Osteoblast (primary cell): ENCODE measurements around the gene FAM193A. TPM values are rescaled to one million over a fixed set of nuclear protein-coding genes. Genes with fewer than 3 reads are reported as not detected.
"Not testable (repeated sequence)": the region's sequence is repeated elsewhere in the genome, so short reads cannot be mapped to it uniquely, and the experiment has no call there.

ENCODE experiments used
- DNase-seq: peaks from one replicate; pipeline ENCODE4 v3.0.0; 2011; ENCODE audit warnings: low spot score, mixed read lengths; ENCODE audit not compliant: insufficient read length; ENCODE audit errors: missing footprints
- H2AFZ ChIP-seq: 2 replicates; pipeline ENCODE4 v1.6.0; 2011; ENCODE audit warnings: mild to moderate bottlenecking, low read length
- H3K27ac ChIP-seq: 2 replicates; pipeline ENCODE4 v1.5.1; 2011; ENCODE audit warnings: mild to moderate bottlenecking, low read depth, low read length, moderate library complexity
- H3K27me3 ChIP-seq: 2 replicates; pipeline ENCODE4 v1.6.0; 2012; ENCODE audit warnings: mild to moderate bottlenecking, control low read depth, inconsistent platforms, low read length, moderate library complexity; ENCODE audit not compliant: insufficient read depth
- H3K36me3 ChIP-seq: 2 replicates; pipeline ENCODE4 v1.5.1; 2011; ENCODE audit warnings: mild to moderate bottlenecking, low read length, control low read depth, moderate library complexity; ENCODE audit not compliant: insufficient read depth
- H3K4me1 ChIP-seq: 2 replicates; pipeline ENCODE4 v1.5.1; 2011; ENCODE audit warnings: mild to moderate bottlenecking, low read length, control low read depth, moderate library complexity; ENCODE audit not compliant: insufficient read depth
- H3K4me2 ChIP-seq: 2 replicates; pipeline ENCODE4 v1.6.0; 2011; ENCODE audit warnings: mild to moderate bottlenecking, low read length; ENCODE audit not compliant: insufficient read depth
- H3K4me3 ChIP-seq: fragments of 200-600 bp; sonication (generic); 3 replicates; pipeline ENCODE4 v1.5.1; 2012; ENCODE audit warnings: mild to moderate bottlenecking, low read length, inconsistent platforms; ENCODE audit not compliant: insufficient read depth
- H3K79me2 ChIP-seq: 2 replicates; pipeline ENCODE4 v1.6.0; 2012; ENCODE audit warnings: mild to moderate bottlenecking, low read length, control low read depth, inconsistent platforms; ENCODE audit not compliant: insufficient read depth
- H3K9me3 ChIP-seq: 2 replicates; pipeline ENCODE4 v1.5.1; 2011; ENCODE audit warnings: low read depth, low read length, control low read depth
- H4K20me1 ChIP-seq: 2 replicates; pipeline ENCODE4 v1.6.0; 2012; ENCODE audit warnings: mild to moderate bottlenecking, low read length, control low read depth; ENCODE audit not compliant: insufficient read depth
- total RNA-seq: library from RNA; depleted of rRNA; stranded (reverse); fragments of >200 nt; gene quantifications from 2 replicates; pipeline ENCODE4 v1.2.3, GENCODE V29; 2012
- TF ChIP-seq, protein P1 (sequence below): IDR thresholded peaks from 2 replicates; pipeline ENCODE4 v1.5.1; 2011; ENCODE audit warnings: mild to moderate bottlenecking, low read depth, low read length, moderate library complexity; ENCODE audit errors: extremely low read depth

FAM193A gene
- total RNA-seq, 1 donor: 23.2 TPM

DNA sequence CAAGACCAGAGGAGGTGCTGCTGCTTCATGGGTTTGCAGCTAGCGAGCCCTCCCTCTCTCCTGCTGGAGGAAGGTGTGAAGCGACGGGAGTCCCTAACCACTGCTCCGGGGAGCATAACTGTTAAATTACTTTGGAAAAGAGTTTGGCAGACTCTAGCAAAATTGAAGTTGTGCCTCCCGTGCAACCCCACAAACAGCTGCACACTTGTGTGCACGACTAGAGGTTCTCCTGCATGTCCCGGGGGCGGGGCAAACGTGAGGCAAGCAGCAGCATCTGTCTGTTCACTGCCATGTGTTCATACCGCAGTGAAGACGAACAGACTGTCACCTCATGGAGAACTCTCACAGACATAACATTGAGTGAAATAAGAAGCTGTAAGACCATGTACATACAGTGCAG is 185.1 kb downstream of the FAM193A start:
- Histone ChIP-seq H3K79me2 (no peaks in the 10 kb centered on the region), H3K4me2 (no peak overlapping the region), H3K27me3 (no peaks in the 10 kb centered on the region), H3K9me3 (no peaks in the 10 kb centered on the region), H3K36me3 (peaks cover 45% of the 10 kb centered on the region), H3K27ac (no peak overlapping the region), H3K4me1 (no peaks in the 10 kb centered on the region), H4K20me1 (no peaks in the 10 kb centered on the region), H2AFZ (no peak overlapping the region), H3K4me3 (no peak overlapping the region)
- DNase-seq: no peak
- TF ChIP-seq, protein P1, sequence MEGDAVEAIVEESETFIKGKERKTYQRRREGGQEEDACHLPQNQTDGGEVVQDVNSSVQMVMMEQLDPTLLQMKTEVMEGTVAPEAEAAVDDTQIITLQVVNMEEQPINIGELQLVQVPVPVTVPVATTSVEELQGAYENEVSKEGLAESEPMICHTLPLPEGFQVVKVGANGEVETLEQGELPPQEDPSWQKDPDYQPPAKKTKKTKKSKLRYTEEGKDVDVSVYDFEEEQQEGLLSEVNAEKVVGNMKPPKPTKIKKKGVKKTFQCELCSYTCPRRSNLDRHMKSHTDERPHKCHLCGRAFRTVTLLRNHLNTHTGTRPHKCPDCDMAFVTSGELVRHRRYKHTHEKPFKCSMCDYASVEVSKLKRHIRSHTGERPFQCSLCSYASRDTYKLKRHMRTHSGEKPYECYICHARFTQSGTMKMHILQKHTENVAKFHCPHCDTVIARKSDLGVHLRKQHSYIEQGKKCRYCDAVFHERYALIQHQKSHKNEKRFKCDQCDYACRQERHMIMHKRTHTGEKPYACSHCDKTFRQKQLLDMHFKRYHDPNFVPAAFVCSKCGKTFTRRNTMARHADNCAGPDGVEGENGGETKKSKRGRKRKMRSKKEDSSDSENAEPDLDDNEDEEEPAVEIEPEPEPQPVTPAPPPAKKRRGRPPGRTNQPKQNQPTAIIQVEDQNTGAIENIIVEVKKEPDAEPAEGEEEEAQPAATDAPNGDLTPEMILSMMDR: no peak

DNA sequence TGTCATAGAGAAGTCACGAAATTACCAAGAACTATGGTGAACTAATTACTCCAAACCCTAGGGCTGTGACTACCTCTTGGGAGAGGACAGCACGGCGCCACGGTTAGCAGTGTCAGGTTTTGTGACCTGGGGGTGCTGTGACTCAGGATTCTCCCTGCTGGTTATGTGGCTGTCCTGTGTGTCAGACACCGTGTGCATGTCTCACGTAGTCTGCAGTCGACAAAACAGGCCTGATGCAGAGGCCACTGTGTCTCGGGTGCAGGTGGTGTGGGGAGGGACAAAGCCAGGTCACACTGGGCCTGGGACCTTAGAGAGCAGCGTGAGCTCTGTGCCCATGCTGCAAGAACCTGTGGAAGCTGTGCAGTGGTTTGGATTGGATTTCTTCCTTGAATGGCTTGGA is 185.6 kb downstream of the FAM193A start:
- Histone ChIP-seq H3K4me1 (no peaks in the 10 kb centered on the region), H3K79me2 (no peaks in the 10 kb centered on the region), H3K9me3 (no peaks in the 10 kb centered on the region), H3K27me3 (no peaks in the 10 kb centered on the region), H3K4me3 (no peak overlapping the region), H2AFZ (no peak overlapping the region), H3K36me3 (peaks cover 43% of the 10 kb centered on the region), H3K27ac (no peak overlapping the region), H3K4me2 (no peak overlapping the region), H4K20me1 (no peaks in the 10 kb centered on the region)
- DNase-seq: no peak
- TF ChIP-seq, protein P1: no peak

DNA sequence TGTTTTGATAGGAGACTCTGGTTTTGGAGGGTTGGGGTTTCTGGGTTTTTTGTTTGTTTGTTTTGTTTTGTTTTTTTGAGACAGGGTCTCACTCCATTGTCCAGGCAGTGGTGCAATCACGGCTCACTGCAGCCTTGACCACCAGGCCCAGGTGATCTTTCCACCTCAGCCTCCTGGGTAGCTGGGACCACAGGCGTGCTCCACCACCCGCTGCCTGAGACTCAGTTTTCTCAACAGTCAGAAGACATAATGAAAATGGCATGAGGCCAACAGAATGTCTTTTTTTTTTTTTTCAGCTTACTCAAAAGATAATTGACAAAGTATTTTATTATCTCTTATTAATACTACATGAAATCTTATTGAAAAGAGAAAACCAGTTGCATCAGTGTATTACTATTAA is 187.3 kb downstream of the FAM193A start:
- no peak for DNase-seq
- H3K27me3 ChIP-seq: no peaks in the 10 kb centered on the region
- no peaks in the 10 kb centered on the region for H3K9me3 ChIP-seq
- no peaks in the 10 kb centered on the region for H3K4me1 ChIP-seq
- TF ChIP-seq, protein P1: no peak
- H3K4me3 ChIP-seq: no peak overlapping the region
- no peaks in the 10 kb centered on the region for H3K79me2 ChIP-seq
- H2AFZ ChIP-seq: no peak overlapping the region
- no peak overlapping the region for H3K4me2 ChIP-seq
- no peaks in the 10 kb centered on the region for H4K20me1 ChIP-seq
- H3K27ac ChIP-seq: no peak overlapping the region
- peaks cover 37% of the 10 kb centered on the region for H3K36me3 ChIP-seq

DNA sequence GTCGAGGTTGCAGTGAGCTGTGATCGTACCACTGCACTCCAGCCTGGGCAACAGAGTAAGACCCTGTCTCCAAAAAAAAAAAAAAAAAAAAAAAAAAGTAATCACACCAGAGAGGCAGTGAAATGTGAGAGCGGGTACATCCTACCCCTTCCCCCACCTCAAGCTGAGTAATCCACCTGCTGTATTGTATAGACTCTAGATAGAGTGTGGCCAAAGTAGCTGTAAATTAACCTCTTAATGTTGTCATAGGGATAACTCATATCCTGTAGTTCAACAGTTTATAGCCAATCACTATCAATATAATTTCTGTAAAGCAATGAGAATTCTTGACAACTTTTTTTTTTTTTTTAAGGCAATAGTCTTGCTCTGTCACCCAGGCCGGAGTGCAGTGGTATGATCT is 188.9 kb downstream of the FAM193A start:
- no peaks in the 10 kb centered on the region for H3K9me3 ChIP-seq
- no peak overlapping the region for H3K4me3 ChIP-seq
- no peaks in the 10 kb centered on the region for H3K79me2 ChIP-seq
- H3K4me1 ChIP-seq: no peaks in the 10 kb centered on the region
- TF ChIP-seq, protein P1: no peak
- H2AFZ ChIP-seq: no peak overlapping the region
- no peaks in the 10 kb centered on the region for H3K27me3 ChIP-seq
- no peak overlapping the region for H3K4me2 ChIP-seq
- no peaks in the 10 kb centered on the region for H4K20me1 ChIP-seq
- no peak for DNase-seq
- H3K36me3 ChIP-seq: peaks cover 37% of the 10 kb centered on the region
- no peak overlapping the region for H3K27ac ChIP-seq

DNA sequence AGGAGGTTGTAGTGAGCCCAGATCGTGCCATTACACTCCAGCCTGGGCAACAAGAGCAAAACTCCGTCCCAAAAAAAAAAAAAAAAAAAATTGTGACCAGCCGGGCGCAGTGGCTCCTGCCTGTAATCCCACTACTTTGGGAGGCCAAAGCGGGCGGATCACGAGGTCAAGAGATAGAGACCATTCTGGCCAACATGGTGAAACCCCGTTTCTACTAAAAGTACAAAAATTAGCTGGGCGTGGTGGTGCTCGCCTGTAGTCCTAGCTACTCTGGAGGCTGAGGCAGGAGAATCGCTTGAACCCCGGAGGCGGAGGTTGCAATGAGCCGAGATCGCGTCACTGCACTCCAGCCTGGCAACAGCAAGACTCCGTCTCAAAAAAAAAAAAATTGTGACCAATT is 190.4 kb downstream of the FAM193A start:
- H3K36me3 ChIP-seq: peaks cover 36% of the 10 kb centered on the region
- not testable (repeated sequence) for H3K27ac ChIP-seq

More for the DNA sequence above, 190.4 kb downstream of the FAM193A start:
- DNase-seq, H2AFZ ChIP-seq, H3K4me1 ChIP-seq, H4K20me1 ChIP-seq, H3K79me2 ChIP-seq, H3K9me3 ChIP-seq, H3K4me3 ChIP-seq, H3K4me2 ChIP-seq, H3K27me3 ChIP-seq: not testable (repeated sequence)
